DOHH2 (cell line): ENCODE data around the gene RAG2.

Source experiments
- H3F3A ChIP-seq: fragments of 200-600 bp; sonication (generic), shearing (Covaris generic); 2 replicates; pipeline ENCODE4 v1.6.0; 2016; ENCODE audit warnings: antibody characterized with exemption, mild to moderate bottlenecking; ENCODE audit not compliant: control insufficient read depth, insufficient read depth
- H3K27ac ChIP-seq: fragments of 200-600 bp; sonication (generic); 2 replicates; pipeline ENCODE4 v1.5.1; 2014; ENCODE audit warnings: low read depth, mild to moderate bottlenecking, low read length, moderate library complexity
- H3K27me3 ChIP-seq: fragments of 200-600 bp; sonication (generic); 2 replicates; pipeline ENCODE4 v1.6.1; 2014; ENCODE audit warnings: mild to moderate bottlenecking, low read length, mixed read lengths; ENCODE audit not compliant: control insufficient read depth
- H3K36me3 ChIP-seq: fragments of 200-600 bp; sonication (generic); 2 replicates; pipeline ENCODE4 v1.6.1; 2014; ENCODE audit warnings: mild to moderate bottlenecking, low read length, moderate library complexity, mixed read lengths; ENCODE audit not compliant: control insufficient read depth
- H3K4me1 ChIP-seq: fragments of 200-600 bp; sonication (generic); 2 replicates; pipeline ENCODE4 v1.6.1; 2014; ENCODE audit warnings: mild to moderate bottlenecking, low read length, mixed read lengths; ENCODE audit not compliant: control insufficient read depth
- H3K4me2 ChIP-seq: fragments of 200-600 bp; sonication (generic); 2 replicates; pipeline ENCODE4 v1.6.0; 2014; ENCODE audit warnings: mild to moderate bottlenecking, low read length, moderate library complexity
- H3K4me3 ChIP-seq: fragments of 200-600 bp; sonication (generic); 2 replicates; pipeline ENCODE4 v1.5.1; 2014; ENCODE audit warnings: mild to moderate bottlenecking, low read length, mixed read lengths
- H3K79me2 ChIP-seq: fragments of 200-600 bp; sonication (generic); 2 replicates; pipeline ENCODE4 v1.6.1; 2014; ENCODE audit warnings: mild to moderate bottlenecking, low read length, mixed read lengths; ENCODE audit not compliant: control insufficient read depth
- H3K9me2 ChIP-seq: fragments of 200-600 bp; sonication (generic); replicated peaks from 2 replicates; pipeline ENCODE4 v1.6.1; 2014; ENCODE audit warnings: mild to moderate bottlenecking, low read length, mixed read lengths; ENCODE audit not compliant: control insufficient read depth
- H3K9me3 ChIP-seq: fragments of 200-600 bp; sonication (generic); 2 replicates; pipeline ENCODE4 v1.6.1; 2014; ENCODE audit warnings: antibody characterized with exemption, low read length, mixed read lengths; ENCODE audit not compliant: control insufficient read depth, insufficient read depth
- H4K20me1 ChIP-seq: fragments of 200-600 bp; sonication (generic); 2 replicates; pipeline ENCODE4 v1.6.0; 2014; ENCODE audit warnings: low read depth, mild to moderate bottlenecking, antibody characterized with exemption, low read length, moderate library complexity; ENCODE audit not compliant: control insufficient read depth, insufficient read depth
- EZH2phosphoT487 ChIP-seq: fragments of 200-600 bp; sonication (generic); IDR thresholded peaks from 2 replicates; pipeline ENCODE4 v1.6.1; 2017; ENCODE audit warnings: borderline replicate concordance, mild to moderate bottlenecking, antibody characterized with exemption, low read length, moderate library complexity, mixed read lengths
- TF ChIP-seq, protein P1 (sequence below): fragments of 200-600 bp; sonication (generic); IDR thresholded peaks from one replicate; pipeline ENCODE4 v1.5.1; 2014; ENCODE audit warnings: antibody characterized with exemption, mild to moderate bottlenecking, low read depth, low read length; ENCODE audit not compliant: poor library complexity, severe bottlenecking

Gene RAG2

DNA sequence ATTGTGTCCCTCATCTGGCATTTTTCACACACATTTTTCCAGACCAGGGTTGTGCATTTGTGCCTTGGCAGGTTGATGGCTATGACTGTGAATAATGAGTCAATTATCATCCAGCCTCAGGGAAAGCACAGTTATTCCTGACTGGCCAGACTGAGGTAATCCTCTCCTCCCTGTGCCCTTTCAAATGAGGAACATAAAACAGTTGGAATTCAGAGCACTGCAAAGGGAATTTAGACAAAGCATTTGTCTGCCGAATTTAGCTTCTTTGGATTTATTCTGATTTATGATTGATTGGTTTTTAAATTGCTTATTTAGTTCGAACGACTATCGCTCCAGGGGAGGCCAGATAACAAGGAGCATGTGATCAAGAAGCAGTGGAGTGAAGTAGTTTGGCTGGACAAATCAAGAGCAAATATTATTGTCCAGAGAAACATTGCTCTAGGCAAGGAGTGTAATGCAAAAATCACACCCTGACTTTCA lies 30.8 kb upstream of the RAG2 start:
- Histone ChIP-seq H3K27me3 (no peaks in the 10 kb centered on the region), H3K4me2 (no peak overlapping the region), H3K36me3 (no peaks in the 10 kb centered on the region), H3K4me1 (no peaks in the 10 kb centered on the region), H3F3A (no peaks in the 10 kb centered on the region), H3K79me2 (no peaks in the 10 kb centered on the region), H3K27ac (no peak overlapping the region), H4K20me1 (no peaks in the 10 kb centered on the region), H3K4me3 (no peak overlapping the region), H3K9me2 (no peaks in the 10 kb centered on the region), H3K9me3 (no peaks in the 10 kb centered on the region)
- TF ChIP-seq EZH2phosphoT487, result no peak
- TF ChIP-seq, protein P1, sequence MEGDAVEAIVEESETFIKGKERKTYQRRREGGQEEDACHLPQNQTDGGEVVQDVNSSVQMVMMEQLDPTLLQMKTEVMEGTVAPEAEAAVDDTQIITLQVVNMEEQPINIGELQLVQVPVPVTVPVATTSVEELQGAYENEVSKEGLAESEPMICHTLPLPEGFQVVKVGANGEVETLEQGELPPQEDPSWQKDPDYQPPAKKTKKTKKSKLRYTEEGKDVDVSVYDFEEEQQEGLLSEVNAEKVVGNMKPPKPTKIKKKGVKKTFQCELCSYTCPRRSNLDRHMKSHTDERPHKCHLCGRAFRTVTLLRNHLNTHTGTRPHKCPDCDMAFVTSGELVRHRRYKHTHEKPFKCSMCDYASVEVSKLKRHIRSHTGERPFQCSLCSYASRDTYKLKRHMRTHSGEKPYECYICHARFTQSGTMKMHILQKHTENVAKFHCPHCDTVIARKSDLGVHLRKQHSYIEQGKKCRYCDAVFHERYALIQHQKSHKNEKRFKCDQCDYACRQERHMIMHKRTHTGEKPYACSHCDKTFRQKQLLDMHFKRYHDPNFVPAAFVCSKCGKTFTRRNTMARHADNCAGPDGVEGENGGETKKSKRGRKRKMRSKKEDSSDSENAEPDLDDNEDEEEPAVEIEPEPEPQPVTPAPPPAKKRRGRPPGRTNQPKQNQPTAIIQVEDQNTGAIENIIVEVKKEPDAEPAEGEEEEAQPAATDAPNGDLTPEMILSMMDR, result no peak

DNA sequence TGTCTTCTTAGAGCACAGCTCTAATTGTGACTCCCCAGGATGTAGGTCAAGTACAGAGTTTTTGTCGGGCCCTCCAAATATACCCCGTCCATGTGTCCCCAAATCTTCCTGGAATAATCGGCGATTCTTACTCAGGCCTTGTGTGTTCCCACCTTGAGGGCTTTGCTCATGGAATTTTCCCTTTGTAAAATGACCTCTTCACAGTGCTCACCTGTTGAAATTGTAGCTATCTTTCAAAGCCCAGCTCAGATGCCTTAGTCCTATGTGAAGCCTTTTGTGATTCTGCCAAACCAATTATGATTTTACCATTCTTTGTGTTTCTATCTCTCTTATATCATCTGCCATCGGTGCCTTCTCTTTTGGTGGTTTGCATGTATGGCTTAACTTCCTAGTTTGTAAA lies 30.1 kb upstream of the RAG2 start:
- no peaks in the 10 kb centered on the region for H4K20me1 ChIP-seq
- H3K27ac ChIP-seq, result no peak overlapping the region
- no peaks in the 10 kb centered on the region for H3K27me3 ChIP-seq
- H3K4me1 ChIP-seq, result no peaks in the 10 kb centered on the region
- no peaks in the 10 kb centered on the region for H3K36me3 ChIP-seq
- H3K9me2 ChIP-seq, result no peaks in the 10 kb centered on the region
- H3F3A ChIP-seq, result no peaks in the 10 kb centered on the region
- no peaks in the 10 kb centered on the region for H3K79me2 ChIP-seq
- no peaks in the 10 kb centered on the region for H3K9me3 ChIP-seq
- TF ChIP-seq, protein P1, result no peak
- TF ChIP-seq EZH2phosphoT487, result no peak
- no peak overlapping the region for H3K4me2 ChIP-seq
- no peak overlapping the region for H3K4me3 ChIP-seq

DNA sequence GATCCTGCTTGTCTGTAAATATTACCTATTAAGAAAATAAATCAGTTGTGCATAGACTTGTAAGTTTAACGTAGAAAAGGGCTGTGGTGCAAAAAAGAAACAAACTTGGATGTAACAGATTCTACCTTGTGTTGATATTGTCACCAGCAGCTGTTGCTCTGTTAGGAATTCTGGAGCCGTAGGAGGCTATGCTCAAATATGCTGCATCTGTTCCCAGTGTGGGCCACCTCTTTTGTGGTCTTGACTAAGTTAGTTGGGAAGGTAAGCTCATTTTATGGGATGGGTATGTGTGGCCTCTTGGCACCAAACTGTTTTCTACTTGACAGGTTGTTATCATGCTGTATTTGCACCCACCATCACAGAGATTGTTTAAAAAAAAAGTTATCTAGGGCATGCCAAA lies 29.4 kb upstream of the RAG2 start:
- Histone ChIP-seq H3K9me2 (no peaks in the 10 kb centered on the region), H3K4me2 (no peak overlapping the region), H3K27me3 (no peaks in the 10 kb centered on the region), H3K4me1 (no peaks in the 10 kb centered on the region), H3K79me2 (no peaks in the 10 kb centered on the region), H3K27ac (no peak overlapping the region), H3F3A (no peaks in the 10 kb centered on the region), H3K4me3 (no peak overlapping the region), H4K20me1 (no peaks in the 10 kb centered on the region), H3K9me3 (no peaks in the 10 kb centered on the region), H3K36me3 (no peaks in the 10 kb centered on the region)
- TF ChIP-seq EZH2phosphoT487, result no peak
- TF ChIP-seq, protein P1, result no peak
